Fibroblast of skin of left quadriceps (primary cell): Measurements from ENCODE around the gene CDK1.
A peak's percentile ranks its signal among the peaks of the same experiment; 100 is the strongest.

Experiments used
- DNase-seq, 2 experiments: peaks; one replicate each; pipeline ENCODE4 v3.0.0-alpha.2; 2013; ENCODE audit warnings: low read depth in 2 of 2

The CDK1 gene

GRCh38 chr10:60778214-60778970 is at the start of gene CDK1:
Gene CDK1 (plus strand): TSS chr10:60778478. CDS start chr10:60780166, 1,688 bp downstream.
- peak; percentile 99 for DNase-seq

GRCh38 chr10:60729106-60729505 is 49.2 kb upstream of the CDK1 start:
- no peak for DNase-seq

GRCh38 chr10:60731134-60731885 is 47.0 kb upstream of the CDK1 start:
- no peak for DNase-seq

GRCh38 chr10:60732198-60732806 is 46.0 kb upstream of the CDK1 start:
- no peak for DNase-seq

GRCh38 chr10:60732807-60733516 is 45.3 kb upstream of the CDK1 start:
- DNase-seq, result no peak

GRCh38 chr10:60733517-60733822 is 44.8 kb upstream of the CDK1 start:
- no peak for DNase-seq

- no peak for DNase-seq
Measured at GRCh38 chr10:60733826-60734225, 44.5 kb upstream of the CDK1 start.

GRCh38 chr10:60734226-60734625 is 44.1 kb upstream of the CDK1 start:
- no peak for DNase-seq

GRCh38 chr10:60735244-60735643 is 43.0 kb upstream of the CDK1 start:
- no peak for DNase-seq

GRCh38 chr10:60737242-60737641 is 41.0 kb upstream of the CDK1 start:
- DNase-seq, result no peak

GRCh38 chr10:60739558-60739957 is 38.7 kb upstream of the CDK1 start:
- DNase-seq, result no peak

GRCh38 chr10:60742512-60742911 is 35.8 kb upstream of the CDK1 start:
- no peak for DNase-seq

GRCh38 chr10:60747817-60748469 is 30.3 kb upstream of the CDK1 start:
- no peak for DNase-seq

GRCh38 chr10:60753152-60753551 is 25.1 kb upstream of the CDK1 start:
- no peak for DNase-seq

- no peak for DNase-seq
Measured at GRCh38 chr10:60753817-60754216, 24.5 kb upstream of the CDK1 start.

- peak; percentile 57 to 61 for DNase-seq
Measured at GRCh38 chr10:60757420-60757895, 20.8 kb upstream of the CDK1 start.

GRCh38 chr10:60759181-60759580 is 19.1 kb upstream of the CDK1 start:
- DNase-seq, result no peak

- no peak for DNase-seq
Measured at GRCh38 chr10:60760711-60761210, 17.5 kb upstream of the CDK1 start.

GRCh38 chr10:60762554-60762953 is 15.7 kb upstream of the CDK1 start:
- no peak for DNase-seq

- DNase-seq, result no peak
Measured at GRCh38 chr10:60767424-60767823, 10.9 kb upstream of the CDK1 start.

GRCh38 chr10:60769406-60769805 is 8.9 kb upstream of the CDK1 start:
- no peak for DNase-seq
